Keratinocyte (primary cell): ENCODE data around the gene CIAPIN1. TPM values are rescaled to one million over a fixed set of nuclear protein-coding genes. Genes with fewer than 3 reads are reported as not detected.
A peak's percentile ranks its signal among the peaks of the same experiment; 100 is the strongest.

Experiments used
- DNase-seq: peaks from one replicate; pipeline ENCODE4 v3.0.0-alpha.2; 2011; ENCODE audit warnings: low read depth, missing footprints, low spot score
- FAIRE-seq: peaks from 2 replicates; lab custom pipeline; 2011; peaks lifted over from hg19 to GRCh38; lab: Jason Lieb, UNC
- H2AFZ ChIP-seq: 2 replicates; pipeline ENCODE4 v1.6.0; 2012; ENCODE audit warnings: low read length, control low read depth, inconsistent platforms; ENCODE audit not compliant: control insufficient read depth
- H3K27ac ChIP-seq: 2 replicates; pipeline ENCODE4 v1.5.1; 2011; ENCODE audit warnings: low read length; ENCODE audit not compliant: control insufficient read depth, insufficient read depth
- H3K27me3 ChIP-seq: 3 replicates; pipeline ENCODE4 v1.6.0; 2011; ENCODE audit warnings: low read length; ENCODE audit not compliant: control insufficient read depth, insufficient read depth; ENCODE audit errors: extremely low read depth
- H3K36me3 ChIP-seq, 2 experiments: 2 replicates in 1 of 2; 3 replicates in 1 of 2; pipeline ENCODE4 v1.5.1; 2011; ENCODE audit warnings: low read length in 2 of 2, mild to moderate bottlenecking in 1 of 2; ENCODE audit not compliant: control insufficient read depth in 2 of 2, insufficient read depth in 2 of 2; ENCODE audit errors: extremely low read depth in 1 of 2
- H3K4me1 ChIP-seq: 3 replicates; pipeline ENCODE4 v1.5.1; 2011; ENCODE audit warnings: low read length; ENCODE audit not compliant: control insufficient read depth, insufficient read depth; ENCODE audit errors: extremely low read depth
- H3K4me2 ChIP-seq: 3 replicates; pipeline ENCODE4 v1.6.0; 2011; ENCODE audit warnings: low read depth, low read length; ENCODE audit not compliant: control insufficient read depth, insufficient read depth; ENCODE audit errors: extremely low read depth
- H3K4me3 ChIP-seq, 3 experiments: fragments of 200-600 bp in 1 of 3; sonication (generic) in 1 of 3; 2 replicates in 2 of 3; 3 replicates in 1 of 3; pipeline ENCODE4 v1.5.1; 2011 to 2016; ENCODE audit warnings: low read length in 3 of 3, mild to moderate bottlenecking in 3 of 3, control low read depth in 2 of 3, inconsistent platforms in 1 of 3, low read depth in 1 of 3, mixed read lengths in 1 of 3, mixed run types in 1 of 3, moderate library complexity in 1 of 3; ENCODE audit not compliant: control insufficient read depth in 2 of 3, insufficient read depth in 2 of 3; ENCODE audit errors: extremely low read depth in 1 of 3
- H3K79me2 ChIP-seq: 2 replicates; pipeline ENCODE4 v1.6.0; 2012; ENCODE audit warnings: low read length; ENCODE audit not compliant: control insufficient read depth, insufficient read depth
- H3K9ac ChIP-seq: 3 replicates; pipeline ENCODE4 v1.6.0; 2011; ENCODE audit warnings: low read length; ENCODE audit not compliant: control insufficient read depth, insufficient read depth; ENCODE audit errors: extremely low read depth
- H3K9me1 ChIP-seq: 3 replicates; pipeline ENCODE4 v1.6.0; 2011; ENCODE audit warnings: low read length; ENCODE audit not compliant: control insufficient read depth, insufficient read depth; ENCODE audit errors: extremely low read depth
- H3K9me3 ChIP-seq: 2 replicates; pipeline ENCODE4 v1.5.1; 2012; ENCODE audit warnings: low read depth, low read length; ENCODE audit not compliant: control insufficient read depth
- H4K20me1 ChIP-seq: 3 replicates; pipeline ENCODE4 v1.6.0; 2011; ENCODE audit warnings: low read length; ENCODE audit not compliant: control insufficient read depth, insufficient read depth; ENCODE audit errors: extremely low read depth
- EZH2 ChIP-seq: IDR thresholded peaks from one replicate; pipeline ENCODE4 v1.6.1; 2012; ENCODE audit warnings: inconsistent platforms, mild to moderate bottlenecking, low read length, moderate library complexity
- dilution Hi-C: fragments of 300-500 bp; cut with MboI; formaldehyde crosslinking; loops from one replicate; pipeline ENCODE4 v1.7.0; 2020; ENCODE audit warnings: low sequenced_read_pairs; ENCODE audit not compliant: extremely low pct_ligation_motif_present
- polyA plus RNA-seq, 5 experiments: library from polyadenylated mRNA; depleted of rRNA in 3 of 5; stranded (reverse) in 3 of 5; stranded (forward) in 1 of 5; unstranded in 1 of 5; fragments of >200 nt; gene quantifications; 1 replicate in 1 of 5; 2 replicates in 3 of 5; 3 replicates in 1 of 5; pipeline versions ENCODE4 v1.2.1 to v1.2.3, GENCODE V29; 2011 to 2012; ENCODE audit warnings: missing spikeins in 2 of 5, low read depth in 1 of 5, low replicate concordance in 1 of 5
- TF ChIP-seq, protein P1 (sequence below), 3 experiments: IDR thresholded peaks in 1 of 3; conservative IDR thresholded peaks in 1 of 3; optimal IDR thresholded peaks in 1 of 3; 2 replicates in 2 of 3; 3 replicates in 1 of 3; pipeline versions ENCODE3 to v1.5.1; 2011; ENCODE audit warnings: low read length in 3 of 3, mild to moderate bottlenecking in 3 of 3, moderate library complexity in 2 of 3, control low read depth in 1 of 3, inconsistent platforms in 1 of 3; ENCODE audit not compliant: insufficient read depth in 2 of 3; ENCODE audit errors: extremely low read depth in 1 of 3

The CIAPIN1 gene
- polyA plus RNA-seq, 1 donor (not counting 4 experiments of a cell fraction or from before 2014, with no cell fraction given): 75.4 TPM

DNA sequence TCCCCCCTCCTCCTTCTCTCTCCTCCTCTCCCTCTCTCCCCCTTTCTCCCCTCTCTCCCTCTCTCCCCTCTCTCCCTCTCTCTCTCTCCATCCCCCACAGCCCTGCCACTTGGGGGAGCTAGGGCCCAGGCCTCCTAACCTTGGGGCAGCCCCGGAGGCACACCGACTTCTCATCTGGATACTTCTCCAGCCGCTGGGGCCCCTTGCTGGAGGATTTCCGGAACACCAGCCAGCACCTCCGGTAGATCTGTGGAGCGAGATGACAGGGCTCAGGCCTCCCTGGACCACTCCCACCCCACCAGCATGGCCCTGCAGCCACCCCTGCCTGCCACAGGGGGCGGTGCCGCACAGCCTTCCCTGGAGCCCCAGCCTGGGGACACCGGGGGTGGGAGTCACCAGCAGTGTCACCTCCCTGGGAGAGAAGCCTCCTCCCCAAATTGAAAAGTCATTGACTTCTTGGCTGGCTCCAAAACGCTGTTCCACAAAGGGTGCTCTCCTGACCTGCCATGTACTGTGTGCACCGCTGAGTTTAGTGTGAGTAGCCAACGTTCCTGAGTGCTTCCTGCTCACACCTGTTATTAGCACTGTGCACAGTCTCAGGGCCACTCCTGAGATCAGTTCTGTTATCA is 28.6 kb upstream of the CIAPIN1 start:
- Histone ChIP-seq H4K20me1 (no peaks in the 10 kb centered on the region), H3K4me1 (no peaks in the 10 kb centered on the region), H3K9ac (no peak overlapping the region), H3K36me3 (peaks cover 8 to 33% of the 10 kb centered on the region in 2 experiments), H3K27ac (no peak overlapping the region), H3K9me3 (no peaks in the 10 kb centered on the region), H3K4me2 (no peak overlapping the region), H3K4me3 (no peak overlapping the region), H3K79me2 (no peaks in the 10 kb centered on the region), H3K27me3 (no peaks in the 10 kb centered on the region), H3K9me1 (no peaks in the 10 kb centered on the region), H2AFZ (no peak overlapping the region)
- DNase-seq: no peak
- TF ChIP-seq, protein P1, sequence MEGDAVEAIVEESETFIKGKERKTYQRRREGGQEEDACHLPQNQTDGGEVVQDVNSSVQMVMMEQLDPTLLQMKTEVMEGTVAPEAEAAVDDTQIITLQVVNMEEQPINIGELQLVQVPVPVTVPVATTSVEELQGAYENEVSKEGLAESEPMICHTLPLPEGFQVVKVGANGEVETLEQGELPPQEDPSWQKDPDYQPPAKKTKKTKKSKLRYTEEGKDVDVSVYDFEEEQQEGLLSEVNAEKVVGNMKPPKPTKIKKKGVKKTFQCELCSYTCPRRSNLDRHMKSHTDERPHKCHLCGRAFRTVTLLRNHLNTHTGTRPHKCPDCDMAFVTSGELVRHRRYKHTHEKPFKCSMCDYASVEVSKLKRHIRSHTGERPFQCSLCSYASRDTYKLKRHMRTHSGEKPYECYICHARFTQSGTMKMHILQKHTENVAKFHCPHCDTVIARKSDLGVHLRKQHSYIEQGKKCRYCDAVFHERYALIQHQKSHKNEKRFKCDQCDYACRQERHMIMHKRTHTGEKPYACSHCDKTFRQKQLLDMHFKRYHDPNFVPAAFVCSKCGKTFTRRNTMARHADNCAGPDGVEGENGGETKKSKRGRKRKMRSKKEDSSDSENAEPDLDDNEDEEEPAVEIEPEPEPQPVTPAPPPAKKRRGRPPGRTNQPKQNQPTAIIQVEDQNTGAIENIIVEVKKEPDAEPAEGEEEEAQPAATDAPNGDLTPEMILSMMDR (optimal IDR thresholded peaks at IDR 0.05 in 1 of 3, IDR thresholded peaks at IDR 0.05 in 1 of 3, conservative IDR thresholded peaks at IDR 0.05 in 1 of 3; ENCODE audit: extremely low read depth in 1 of 3, insufficient read depth in 2 of 3, low read length in 3 of 3): peak in 2 of 3 experiments; percentile 29 to 49
- TF ChIP-seq EZH2: no peak
- FAIRE-seq: no peak
- dilution Hi-C loops: no loop called here

DNA sequence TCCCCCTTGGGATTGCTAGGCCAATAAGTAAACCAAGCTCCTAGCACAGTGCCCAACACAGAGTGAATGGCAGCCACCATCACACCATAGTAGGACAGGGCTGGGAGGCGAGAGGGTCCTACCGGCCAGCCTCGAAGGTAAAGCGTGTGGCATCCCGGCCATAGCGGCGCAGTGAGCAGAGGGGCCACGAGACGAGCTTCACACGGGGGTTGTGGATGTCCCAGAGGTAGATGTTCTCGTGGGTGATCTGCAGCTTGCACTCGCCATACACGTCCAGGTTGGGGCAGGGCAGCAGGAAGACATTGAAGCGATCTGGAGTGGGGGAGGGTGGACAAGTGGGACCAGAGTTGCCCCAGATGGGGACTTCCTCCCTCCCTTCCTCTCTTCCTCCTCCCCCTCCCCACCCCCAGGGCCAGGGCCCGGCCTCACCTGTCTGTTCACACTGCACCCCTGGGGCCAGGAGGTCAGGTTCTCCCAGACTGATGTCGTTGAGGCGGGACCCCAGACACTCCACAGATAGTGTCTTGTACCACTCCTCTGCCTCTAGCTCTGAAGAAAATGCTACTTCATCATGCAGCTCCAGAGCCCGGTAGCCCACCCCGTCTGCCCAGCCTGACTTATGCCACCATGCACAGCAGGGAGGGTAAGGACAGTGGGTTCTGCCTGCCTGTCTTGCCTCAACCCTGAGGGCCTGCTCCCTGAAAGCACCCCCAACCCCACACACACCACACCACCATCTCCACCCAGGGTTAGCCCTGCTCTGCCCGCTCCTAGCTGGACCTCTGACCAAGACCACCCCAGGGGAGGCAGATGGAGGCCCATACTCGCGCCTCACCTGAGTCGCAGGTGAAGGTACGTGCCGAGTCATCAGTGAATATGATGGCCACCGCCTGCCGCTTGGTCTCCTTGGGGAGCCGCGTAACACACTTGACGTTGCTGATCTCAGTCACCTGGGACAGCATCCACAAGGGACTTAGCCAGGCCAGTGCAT is 27.8 kb upstream of the CIAPIN1 start:
- no peak for TF ChIP-seq EZH2
- TF ChIP-seq, protein P1 (optimal IDR thresholded peaks at IDR 0.05 in 1 of 3, IDR thresholded peaks at IDR 0.05 in 1 of 3, conservative IDR thresholded peaks at IDR 0.05 in 1 of 3; ENCODE audit: extremely low read depth in 1 of 3, insufficient read depth in 2 of 3, low read length in 3 of 3): no peak
- H2AFZ ChIP-seq: no peak overlapping the region
- no peak for FAIRE-seq
- no peaks in the 10 kb centered on the region for H3K9me3 ChIP-seq
- H3K27ac ChIP-seq: no peak overlapping the region
- no peaks in the 10 kb centered on the region for H3K9me1 ChIP-seq
- H3K9ac ChIP-seq: no peak overlapping the region
- H3K79me2 ChIP-seq: no peaks in the 10 kb centered on the region
- DNase-seq: no peak
- peaks cover 17 to 37% of the 10 kb centered on the region in 2 experiments for H3K36me3 ChIP-seq
- H4K20me1 ChIP-seq: no peaks in the 10 kb centered on the region
- dilution Hi-C loops: no loop called here
- H3K27me3 ChIP-seq: no peaks in the 10 kb centered on the region
- H3K4me3 ChIP-seq: no peak overlapping the region
- H3K4me2 ChIP-seq: no peak overlapping the region
- H3K4me1 ChIP-seq: no peaks in the 10 kb centered on the region
